Inflammatory macrophage treated with lipopolysaccharide for 1 hour (primary cell): ENCODE data around the gene PARL.
A peak's percentile ranks its signal among the peaks of the same experiment; 100 is the strongest.

ENCODE experiments used
- DNase-seq, 2 donors: peaks; one replicate each; pipeline ENCODE4 v3.0.0-alpha.2; 2020 to 2022

PARL gene, protein sequence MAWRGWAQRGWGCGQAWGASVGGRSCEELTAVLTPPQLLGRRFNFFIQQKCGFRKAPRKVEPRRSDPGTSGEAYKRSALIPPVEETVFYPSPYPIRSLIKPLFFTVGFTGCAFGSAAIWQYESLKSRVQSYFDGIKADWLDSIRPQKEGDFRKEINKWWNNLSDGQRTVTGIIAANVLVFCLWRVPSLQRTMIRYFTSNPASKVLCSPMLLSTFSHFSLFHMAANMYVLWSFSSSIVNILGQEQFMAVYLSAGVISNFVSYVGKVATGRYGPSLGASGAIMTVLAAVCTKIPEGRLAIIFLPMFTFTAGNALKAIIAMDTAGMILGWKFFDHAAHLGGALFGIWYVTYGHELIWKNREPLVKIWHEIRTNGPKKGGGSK

DNA sequence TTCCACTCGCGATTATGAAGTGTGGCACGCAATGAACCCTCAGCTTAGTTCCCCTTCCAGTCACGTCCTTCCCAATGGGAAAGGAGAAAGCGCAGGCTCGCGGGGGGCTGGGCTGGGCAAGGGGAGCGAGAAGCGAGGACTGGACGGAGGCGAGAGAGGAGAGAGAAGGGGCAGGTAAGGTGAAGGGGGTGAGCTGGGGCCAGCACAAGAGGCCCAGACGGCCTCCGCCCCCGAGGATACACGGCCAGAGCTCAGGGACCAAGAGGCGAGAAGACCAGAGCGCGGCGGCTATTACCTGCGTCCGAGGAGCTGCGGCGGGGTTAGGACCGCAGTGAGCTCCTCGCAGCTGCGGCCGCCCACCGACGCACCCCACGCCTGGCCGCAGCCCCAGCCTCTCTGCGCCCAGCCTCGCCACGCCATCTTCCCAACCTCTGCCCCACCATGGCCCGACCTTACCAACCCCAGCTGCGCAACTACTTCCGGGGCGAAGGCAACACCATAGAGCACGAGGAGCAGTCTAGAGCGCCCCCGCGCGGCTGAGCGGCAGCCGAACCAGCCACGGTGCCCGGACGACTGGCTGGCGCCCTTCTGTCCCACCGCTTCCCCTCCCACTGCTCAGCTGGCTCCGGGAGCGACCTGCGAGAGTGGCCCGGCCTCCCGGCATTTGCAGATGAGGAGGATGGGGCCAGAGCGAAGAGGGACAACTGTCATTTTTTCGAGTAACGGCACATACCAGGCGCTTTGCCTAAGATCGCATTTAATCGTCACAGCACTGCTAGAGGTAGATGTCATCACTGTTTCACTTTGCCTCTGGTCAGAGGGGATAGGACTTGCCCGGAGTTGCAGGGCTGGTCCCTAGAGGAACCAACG lies at the start of gene PARL:
Gene PARL, minus strand, starts transcription at position 454 of the 870 bp plus-strand sequence. Its CDS starts 34 bp downstream, at position 420.
- peak; percentile 92 to 99 for DNase-seq

DNA sequence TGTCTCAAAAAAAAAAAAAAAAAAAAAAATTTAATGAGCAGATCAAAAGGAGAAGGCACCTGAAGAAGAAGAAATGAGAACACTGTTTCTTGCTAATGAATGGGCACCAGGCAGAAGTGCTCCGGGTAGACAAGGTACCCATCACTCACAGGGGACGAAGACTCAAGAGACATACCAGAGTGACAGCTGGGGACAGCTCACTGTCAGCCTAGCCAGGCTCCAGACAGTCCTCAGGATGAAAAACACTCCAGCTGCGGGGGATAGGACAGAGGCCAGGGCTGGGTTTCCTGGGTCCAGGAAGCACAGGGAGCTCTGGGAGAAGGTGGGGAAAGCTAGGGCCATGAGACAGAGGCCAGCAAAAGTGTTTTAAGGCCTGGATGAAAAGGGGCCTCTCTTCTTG lies 48.5 kb upstream of the PARL start:
- DNase-seq: no peak

DNA sequence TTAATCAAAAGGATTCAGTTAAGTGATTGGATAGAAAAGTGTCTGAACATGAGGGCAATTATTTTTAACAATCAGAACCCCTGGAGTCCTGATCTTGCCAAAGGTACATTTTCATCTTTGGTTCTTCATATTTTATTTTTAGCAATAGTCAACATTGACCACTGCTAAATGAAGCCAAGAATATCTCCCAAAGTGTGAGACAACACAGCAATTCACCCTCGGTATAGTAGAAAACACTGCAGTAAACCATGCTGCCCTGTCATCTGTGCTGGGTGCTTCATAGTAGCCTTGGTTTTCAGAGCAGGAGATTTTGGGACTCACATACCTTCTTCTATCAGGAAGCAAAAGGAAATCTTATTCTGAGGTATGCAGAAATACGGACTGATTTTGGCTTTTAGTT lies 47.2 kb upstream of the PARL start:
- no peak for DNase-seq

DNA sequence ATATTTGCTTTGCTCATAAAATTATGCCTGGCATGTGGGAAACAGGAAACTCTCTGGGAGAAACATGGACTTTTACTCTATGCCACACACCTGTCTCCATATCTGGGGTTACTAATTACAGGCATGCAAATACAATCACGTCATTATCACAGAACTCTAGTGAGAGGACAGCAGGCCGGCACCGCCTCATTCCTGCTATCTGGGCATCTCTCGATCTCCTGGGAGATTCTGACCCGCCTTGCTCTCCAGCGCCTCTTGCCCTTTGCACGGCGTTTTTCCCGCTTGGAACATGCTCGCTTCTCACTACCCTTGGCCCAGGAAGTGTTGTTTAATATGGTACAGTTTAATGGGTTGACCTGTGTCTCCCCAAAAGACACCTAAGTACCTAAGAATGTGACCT lies 45.4 kb upstream of the PARL start:
- DNase-seq: no peak

DNA sequence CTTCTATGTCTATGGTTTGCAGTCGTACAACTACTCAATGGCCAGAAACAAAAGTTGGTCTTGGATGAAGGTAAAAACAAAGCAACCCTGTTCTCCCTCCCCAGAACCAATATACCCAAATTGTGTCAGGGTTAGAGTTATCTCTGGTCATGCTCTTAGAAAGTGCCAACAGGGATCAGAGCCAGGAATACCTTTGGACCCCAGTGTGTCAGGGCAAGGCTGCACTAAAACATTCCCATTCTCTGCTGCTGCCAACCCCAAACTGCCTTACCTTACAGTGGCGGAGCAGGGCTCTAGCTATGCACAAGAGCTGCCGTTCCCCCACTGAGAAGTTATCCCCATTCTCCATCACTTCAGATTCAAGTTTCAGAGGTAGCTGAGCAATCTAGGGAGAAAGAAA lies 42.4 kb upstream of the PARL start:
- no peak for DNase-seq

DNA sequence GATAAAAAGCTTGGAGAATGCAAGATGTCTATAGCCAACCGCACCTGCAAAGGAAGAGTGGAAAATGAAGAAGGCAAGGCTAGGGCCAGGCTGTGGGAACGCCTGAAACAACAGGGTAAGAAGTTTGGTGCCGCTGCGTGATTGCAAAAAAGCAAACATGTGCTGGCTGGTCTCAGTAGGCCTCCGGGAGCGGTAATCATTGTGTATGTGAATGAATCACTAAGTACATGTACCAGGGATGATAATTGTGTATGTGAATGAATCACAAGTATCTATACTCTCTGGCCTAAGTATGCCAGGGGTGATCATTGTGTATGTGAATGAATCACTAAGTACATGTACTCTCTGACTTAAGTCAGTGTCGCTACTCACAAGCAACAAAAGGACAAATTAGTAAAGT lies 40.3 kb upstream of the PARL start:
- DNase-seq: no peak

DNA sequence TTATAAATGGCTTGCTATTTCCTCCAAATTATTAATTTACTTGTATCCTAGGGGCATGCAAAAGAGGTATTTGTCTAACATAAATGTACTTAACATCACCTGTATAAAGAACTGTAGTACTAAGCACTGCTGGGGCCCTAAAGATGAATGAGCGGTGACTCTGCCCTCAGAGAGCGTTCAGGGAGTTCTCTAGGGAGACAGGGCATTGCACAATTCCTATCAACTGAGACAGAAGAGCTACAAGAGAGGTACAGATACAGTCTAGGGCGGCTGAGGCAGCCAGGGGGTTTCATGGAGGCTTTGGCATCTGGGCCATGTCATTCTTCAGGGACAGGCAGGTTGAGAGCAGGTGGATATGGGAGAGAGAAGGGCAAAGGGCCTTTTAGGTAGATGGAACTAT lies 39.9 kb upstream of the PARL start:
- DNase-seq: no peak

DNA sequence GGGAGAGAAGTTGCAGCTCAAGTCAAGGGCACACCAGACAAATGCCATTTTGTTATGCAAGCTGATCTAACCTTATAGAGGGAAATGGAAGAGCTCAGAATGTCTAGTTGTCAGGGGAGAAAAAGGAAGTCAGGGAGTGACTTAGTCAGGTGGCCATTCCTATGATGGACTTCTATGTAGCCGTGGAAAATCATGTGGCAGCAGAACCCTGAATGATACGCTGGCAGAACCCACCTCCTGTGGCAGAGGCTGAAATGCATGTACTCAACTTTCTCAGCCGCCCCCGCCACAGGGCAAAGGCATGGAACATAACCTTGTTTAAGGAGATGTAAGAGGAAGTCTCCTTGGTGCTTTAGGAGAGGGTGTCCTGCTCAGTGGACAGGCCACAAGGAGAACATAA lies 37.7 kb upstream of the PARL start:
- DNase-seq: peak in 1 of 2 donors; percentile 3

DNA sequence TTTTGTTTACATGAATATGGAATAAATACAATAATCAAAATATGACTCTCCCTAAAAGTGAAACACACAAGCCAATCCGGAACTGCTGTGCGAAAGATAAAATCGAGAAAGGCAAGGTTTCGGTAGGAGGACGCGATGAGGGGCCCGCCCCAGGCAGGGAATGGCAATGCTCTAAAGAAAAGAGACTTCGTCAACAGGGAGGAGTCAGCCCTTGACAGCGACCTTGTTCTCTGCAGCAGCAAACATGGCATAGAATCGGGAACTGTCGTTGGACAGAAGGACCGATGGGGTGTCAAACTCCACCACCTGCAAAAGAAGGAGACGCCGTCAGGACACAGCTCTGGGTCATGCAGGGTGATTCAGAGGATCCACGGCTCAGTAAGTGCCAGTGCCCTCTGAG lies 36.4 kb upstream of the PARL start:
- DNase-seq: no peak

DNA sequence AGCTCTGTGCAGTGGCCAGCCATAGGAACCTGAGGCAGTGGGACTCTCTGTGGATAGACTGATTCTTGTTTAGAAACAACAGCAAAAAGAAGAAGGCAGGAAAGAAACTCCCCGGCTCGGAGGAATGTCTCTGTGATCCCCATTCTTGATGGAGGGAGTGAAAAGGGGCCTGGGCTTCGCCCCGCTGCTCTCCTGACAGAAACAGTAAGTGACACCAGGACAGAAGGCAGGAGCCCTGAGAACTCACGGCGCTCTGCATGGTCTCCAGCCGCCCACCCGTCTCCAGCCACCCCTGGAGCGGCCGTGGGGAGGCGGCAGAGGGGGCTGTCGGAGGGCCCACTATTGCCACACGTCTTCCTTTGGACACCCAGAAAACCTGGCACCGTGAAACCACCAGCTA lies 35.7 kb upstream of the PARL start:
- DNase-seq: no peak

DNA sequence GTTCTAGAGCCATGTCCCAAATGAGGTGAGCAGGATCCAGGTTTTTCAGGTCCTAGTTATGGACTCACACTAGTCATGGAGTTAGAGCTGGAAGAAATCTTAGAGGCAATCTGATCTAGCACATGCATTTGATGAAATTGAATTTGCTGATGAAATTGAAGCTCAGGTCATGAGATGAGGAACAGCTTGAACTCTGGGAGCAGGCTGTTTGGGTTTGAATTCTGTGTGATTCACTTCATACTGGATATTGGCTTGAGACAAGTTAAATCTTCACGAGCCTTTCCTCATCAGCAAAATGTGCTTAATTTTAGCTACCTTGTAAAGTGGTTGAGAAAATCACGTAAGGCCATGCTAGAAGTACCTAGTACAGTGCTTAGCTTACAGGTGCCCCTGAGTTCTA lies 33.5 kb upstream of the PARL start:
- no peak for DNase-seq

DNA sequence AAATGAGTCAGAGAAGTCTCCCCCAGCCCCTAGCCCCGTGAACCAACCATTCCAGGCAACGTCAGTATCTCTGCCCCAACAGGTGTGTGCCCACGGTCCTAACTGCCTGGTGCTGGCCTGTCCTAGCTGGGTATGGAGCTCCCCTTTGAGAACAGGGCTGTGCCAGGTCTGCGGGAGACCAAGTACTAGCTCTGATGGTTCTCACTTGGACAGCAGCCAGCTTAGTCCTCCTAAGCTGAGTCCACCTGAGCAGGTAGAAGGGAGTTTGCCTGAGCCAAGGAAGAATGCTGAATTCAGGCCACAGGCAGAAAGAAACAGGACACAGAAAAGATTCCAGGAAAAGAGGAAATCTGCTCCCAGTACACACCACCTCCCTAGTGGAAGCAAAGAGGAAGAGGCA lies 33.1 kb upstream of the PARL start:
- no peak for DNase-seq

DNA sequence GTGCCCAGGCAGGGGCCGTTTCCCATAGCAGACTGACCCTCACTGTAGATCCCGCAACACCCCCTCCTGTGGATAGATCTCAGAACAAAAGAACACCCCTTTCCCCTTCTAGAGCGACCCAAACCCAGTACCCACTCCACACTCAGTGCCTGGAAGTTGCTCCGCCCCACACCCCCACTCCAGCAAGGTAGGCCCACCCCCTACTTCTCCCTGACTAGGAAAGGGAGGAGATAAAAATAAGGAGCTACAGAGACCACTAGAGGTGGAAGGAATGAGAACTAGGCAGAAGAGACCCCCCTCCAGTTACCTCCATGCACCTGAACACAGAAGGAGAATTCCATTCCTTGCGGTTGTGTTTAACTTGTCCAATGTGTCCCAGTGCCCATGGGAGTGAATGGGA lies 30.2 kb upstream of the PARL start:
- DNase-seq: no peak

DNA sequence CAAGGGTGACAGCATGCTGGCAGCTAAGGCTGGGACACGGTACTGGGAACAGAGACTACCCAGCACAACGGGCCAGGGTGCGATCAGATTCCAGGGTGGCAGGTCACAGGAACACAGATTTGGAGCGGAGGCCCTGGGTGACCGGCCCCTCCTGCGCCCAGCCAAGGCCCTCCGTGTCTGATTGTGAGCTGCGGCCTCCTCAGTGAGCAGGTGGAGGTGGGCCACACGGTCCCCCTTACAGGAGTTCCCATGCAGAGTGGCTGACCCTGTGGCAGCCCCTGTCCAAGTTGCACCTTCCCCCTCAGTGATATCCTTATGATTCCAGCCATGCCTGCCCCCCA lies 28.9 kb upstream of the PARL start:
- DNase-seq: no peak

DNA sequence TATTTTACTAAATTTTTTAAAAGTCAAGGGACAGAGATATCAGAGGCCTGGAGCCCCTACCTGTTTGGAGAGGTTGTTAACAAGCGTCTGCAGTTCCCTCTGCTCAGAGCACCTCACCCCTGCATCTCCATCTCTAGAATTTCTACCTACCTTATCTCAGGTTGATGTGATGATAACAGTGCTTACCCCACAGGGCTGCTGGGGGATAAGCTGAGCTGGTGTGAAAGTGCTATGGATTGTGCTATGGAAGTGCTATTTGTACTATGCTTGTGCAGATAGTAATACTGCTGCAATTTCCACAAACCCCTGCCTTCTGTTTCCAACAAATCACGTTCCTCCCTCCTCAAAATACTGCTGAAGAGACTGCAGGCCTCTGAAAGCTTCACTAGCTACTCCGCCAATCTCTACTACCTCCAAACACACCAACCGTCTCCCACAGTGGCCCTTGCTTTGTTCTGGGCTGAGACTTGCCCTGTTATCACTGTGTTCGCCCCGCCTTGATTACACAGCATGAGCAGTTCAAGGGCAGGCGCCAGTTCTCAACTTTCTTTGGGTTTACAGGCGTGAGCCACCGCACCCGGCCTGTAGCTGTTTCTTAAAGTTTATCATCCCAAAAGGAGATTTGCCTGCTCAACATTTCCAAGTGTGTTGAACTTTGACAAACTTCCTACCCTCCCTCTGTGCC lies 28.4 kb upstream of the PARL start:
- no peak for DNase-seq

DNA sequence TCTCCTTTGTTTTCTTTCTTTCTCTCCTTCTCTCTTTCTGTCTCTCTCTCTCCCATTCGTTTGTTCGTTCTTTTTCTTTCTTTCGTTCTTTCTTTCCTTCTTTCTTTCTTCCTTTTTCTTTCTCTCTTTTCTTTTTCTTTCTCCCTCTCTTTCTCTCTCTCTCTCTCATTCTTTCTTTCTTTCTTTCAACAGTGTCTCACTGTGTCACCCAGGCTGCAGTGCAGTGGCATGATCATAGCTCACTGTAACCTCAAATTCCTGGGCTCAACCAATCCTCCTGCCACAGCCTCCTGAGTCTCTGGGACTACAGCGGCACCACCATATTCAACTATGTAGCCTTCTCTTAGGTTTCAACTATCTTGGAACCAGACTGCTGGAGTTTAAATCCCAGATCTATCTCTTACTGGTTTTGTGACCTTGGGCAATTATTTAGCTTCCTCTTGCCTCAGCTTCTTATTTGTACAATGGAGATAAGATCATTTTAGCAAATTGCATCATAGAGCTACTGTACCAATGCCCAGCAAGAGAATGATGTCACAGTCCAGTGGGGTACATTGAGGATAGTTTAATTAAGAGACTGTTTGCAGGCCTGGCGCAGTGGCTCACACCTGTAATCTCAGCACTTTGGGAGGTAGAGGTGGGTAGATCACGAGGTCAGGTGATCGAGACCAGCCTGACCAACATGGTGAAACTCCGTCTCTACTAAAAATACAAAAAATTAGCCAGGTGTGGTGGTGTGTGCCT lies 27.3 kb upstream of the PARL start:
- peak in 1 of 2 donors; percentile 20 for DNase-seq

DNA sequence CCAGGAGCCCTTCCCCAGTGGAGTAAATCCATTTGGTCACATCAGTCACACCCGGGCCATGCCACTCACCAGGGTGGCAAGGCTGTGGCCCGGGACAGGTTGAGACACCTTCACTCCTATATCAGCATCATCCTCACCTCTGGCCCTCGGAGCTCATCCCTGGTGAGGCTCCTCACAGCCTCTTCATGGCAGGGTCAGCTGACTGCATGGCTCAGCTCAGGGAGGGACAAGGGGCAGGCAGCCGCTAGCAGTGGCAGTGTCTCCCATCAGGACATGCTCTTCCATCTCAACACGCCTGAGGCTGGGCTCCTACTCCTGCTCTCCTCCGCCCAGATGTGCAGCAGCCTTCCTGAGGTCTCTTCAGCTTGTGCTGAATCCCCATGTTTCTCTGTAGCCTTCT lies 26.4 kb upstream of the PARL start:
- DNase-seq: no peak

DNA sequence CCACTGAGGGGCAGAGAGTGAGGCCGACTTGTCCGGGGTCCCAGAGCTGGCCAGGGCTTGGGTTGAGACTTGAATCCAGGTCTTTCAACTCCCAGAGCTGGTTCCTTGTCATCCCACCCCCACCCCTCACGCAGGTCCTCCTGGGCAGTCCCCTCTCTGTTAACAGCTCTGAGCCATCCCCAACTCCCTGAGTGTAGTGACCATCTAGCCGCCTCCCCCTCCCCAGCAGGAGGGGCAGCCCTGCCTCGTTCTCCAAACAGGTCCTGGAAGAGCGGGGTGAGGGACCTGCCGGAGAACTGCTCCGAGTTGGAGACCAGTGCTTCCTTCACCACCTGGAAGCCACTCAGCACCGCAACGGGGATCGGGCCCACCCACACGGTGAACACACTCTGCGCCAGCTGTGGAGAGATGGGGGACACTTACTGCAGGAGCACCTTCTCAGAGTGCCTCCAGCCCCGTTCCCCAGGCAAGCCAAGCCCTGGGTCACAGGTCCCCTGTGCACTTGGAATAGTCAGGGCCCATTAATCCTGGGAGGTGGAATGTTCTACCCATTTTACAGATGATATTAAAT lies 24.4 kb upstream of the PARL start:
- DNase-seq: no peak

DNA sequence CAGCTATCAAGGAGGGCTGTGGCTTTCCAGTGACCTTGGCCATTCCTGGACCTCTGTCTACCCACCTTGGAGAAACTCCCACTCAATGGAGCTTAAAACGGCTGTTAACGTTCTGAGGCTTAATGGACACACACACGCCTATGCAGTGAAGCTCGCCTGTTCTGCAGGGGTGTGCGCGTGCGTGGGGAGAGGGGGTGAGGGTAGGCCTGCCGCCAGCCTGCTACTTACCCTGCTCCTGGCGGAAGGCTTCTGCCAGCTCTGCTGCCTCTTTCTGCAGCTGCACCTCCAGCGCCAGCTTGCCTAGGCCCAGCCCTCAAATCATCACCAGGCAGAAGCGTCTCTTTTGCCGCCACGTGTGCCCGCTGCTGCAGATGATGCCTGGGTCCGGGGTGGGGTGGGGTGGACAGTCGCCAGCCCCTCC lies 23.2 kb upstream of the PARL start:
- no peak for DNase-seq

DNA sequence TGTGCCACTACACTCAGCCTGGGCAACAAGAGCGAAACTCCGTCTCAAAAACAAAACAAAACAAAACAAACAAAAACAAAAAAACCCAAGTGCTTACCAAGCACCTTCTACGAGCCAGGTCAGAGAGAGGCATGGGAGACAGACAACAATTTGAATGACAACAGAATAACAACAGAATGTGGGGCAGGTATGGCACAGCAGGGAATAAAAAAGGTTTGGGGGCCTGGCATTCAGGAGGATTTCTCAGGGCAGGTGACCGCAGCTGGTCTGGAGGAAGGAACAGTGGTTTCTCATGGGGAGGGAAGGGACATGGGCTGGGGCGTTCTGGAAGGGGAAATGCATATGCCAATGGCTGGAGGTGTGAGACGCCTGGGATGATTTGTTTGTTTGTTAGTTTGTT lies 22.5 kb upstream of the PARL start:
- no peak for DNase-seq

DNA sequence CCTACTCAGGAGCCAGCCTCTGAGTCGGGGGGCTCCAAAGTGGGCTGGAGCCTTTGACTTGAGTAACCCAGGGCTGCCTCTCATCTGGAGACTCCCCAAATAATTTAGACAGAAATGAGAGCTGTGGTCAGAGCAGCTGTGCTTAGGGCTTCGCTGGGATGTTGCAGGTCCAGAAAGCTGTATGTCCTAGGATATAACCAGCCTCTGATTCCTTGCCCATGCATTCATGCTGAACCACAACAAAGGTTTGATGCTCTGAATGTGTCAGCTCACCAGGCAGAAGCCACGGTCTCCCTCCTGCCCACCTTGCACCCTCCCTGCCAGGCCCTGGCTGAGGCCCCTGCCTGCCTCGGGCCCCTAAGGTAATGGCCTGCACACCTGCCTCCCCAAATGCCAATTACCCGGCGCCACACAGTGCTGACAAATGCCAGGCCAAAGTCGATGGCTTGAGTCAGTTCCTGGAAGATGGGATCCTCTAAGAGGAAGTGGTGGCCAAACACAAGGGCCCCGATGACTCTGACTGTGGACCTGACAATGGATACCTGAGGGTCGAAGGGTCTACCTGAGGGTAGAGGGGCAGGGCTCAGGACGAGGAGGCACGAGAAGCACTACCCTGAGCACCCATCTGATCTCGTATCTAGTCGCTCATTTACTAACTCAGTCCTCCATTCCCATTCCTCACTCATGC lies 21.7 kb upstream of the PARL start:
- DNase-seq: no peak
